ENCODE data around the gene TCEA3. TPM values are rescaled to one million over a fixed set of nuclear protein-coding genes. Genes with fewer than 3 reads are reported as not detected.

The TCEA3 gene
- total RNA-seq, 1 experiment from 2014 or later: 0.37 TPM

DNA sequence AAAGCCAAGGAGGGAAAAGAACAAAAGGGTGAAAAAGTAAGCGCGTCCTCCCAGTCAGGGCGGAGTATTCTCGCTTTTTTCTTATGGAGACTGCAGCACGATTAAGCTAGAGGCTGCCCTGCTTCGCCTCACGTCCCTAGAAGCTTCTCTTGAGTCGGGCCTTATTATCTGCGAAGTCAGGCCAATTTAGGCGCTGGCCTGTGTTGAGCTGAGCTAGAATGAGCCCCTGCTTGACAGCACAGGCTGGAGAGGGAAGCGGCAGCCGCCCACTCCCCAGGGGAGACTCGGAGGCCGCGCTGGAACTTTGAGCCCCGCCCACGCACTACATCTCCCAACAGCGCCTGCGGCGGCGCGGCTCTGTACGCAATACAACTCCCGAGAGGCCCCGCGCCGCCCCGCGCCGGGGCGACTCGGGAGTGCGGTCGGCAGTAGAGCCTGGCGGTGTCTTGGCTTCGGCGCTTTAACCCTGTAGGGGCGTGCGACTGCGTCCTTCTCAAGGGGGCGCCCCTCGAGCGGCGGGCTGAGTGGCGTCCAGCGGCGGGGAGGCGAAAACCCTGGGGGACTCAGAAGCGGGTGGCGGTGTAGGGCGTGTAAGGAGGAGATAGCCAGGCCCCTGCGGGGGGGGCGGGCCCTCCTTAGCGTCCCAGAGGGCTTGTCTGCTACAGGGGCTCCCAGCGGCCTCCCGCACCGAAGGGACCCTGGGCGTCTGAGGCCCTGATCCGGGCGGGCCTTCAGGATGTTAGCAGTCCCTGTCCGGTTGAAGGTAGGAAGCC is 55.8 kb downstream of the TCEA3 start (continued):
- TF ChIP-seq, protein P1, sequence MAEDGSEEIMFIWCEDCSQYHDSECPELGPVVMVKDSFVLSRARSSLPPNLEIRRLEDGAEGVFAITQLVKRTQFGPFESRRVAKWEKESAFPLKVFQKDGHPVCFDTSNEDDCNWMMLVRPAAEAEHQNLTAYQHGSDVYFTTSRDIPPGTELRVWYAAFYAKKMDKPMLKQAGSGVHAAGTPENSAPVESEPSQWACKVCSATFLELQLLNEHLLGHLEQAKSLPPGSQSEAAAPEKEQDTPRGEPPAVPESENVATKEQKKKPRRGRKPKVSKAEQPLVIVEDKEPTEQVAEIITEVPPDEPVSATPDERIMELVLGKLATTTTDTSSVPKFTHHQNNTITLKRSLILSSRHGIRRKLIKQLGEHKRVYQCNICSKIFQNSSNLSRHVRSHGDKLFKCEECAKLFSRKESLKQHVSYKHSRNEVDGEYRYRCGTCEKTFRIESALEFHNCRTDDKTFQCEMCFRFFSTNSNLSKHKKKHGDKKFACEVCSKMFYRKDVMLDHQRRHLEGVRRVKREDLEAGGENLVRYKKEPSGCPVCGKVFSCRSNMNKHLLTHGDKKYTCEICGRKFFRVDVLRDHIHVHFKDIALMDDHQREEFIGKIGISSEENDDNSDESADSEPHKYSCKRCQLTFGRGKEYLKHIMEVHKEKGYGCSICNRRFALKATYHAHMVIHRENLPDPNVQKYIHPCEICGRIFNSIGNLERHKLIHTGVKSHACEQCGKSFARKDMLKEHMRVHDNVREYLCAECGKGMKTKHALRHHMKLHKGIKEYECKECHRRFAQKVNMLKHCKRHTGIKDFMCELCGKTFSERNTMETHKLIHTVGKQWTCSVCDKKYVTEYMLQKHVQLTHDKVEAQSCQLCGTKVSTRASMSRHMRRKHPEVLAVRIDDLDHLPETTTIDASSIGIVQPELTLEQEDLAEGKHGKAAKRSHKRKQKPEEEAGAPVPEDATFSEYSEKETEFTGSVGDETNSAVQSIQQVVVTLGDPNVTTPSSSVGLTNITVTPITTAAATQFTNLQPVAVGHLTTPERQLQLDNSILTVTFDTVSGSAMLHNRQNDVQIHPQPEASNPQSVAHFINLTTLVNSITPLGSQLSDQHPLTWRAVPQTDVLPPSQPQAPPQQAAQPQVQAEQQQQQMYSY (CRISPR knock-in tag; IDR thresholded peaks at IDR 0.05): no peak
- peak; percentile 84; the same call in 1 of the 2 replicates for TF ChIP-seq ZNF232 (CRISPR knock-in tag; IDR thresholded peaks at IDR 0.05)
- peak; percentile 59 for TF ChIP-seq SP1 (CRISPR knock-in tag; conservative IDR thresholded peaks at IDR 0.05)
- TF ChIP-seq, protein P2, sequence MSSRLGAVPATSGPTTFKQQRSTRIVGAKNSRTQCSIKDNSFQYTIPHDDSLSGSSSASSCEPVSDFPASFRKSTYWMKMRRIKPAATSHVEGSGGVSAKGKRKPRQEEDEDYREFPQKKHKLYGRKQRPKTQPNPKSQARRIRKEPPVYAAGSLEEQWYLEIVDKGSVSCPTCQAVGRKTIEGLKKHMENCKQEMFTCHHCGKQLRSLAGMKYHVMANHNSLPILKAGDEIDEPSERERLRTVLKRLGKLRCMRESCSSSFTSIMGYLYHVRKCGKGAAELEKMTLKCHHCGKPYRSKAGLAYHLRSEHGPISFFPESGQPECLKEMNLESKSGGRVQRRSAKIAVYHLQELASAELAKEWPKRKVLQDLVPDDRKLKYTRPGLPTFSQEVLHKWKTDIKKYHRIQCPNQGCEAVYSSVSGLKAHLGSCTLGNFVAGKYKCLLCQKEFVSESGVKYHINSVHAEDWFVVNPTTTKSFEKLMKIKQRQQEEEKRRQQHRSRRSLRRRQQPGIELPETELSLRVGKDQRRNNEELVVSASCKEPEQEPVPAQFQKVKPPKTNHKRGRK (CRISPR knock-in tag; IDR thresholded peaks at IDR 0.05; ENCODE audit: borderline replicate concordance): no peak
- TF ChIP-seq ATF1 (CRISPR knock-in tag; IDR thresholded peaks at IDR 0.05): no peak
- TF ChIP-seq, protein P3, sequence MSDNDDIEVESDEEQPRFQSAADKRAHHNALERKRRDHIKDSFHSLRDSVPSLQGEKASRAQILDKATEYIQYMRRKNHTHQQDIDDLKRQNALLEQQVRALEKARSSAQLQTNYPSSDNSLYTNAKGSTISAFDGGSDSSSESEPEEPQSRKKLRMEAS (CRISPR knock-in tag; IDR thresholded peaks at IDR 0.05): no peak
- no peak for TF ChIP-seq OVOL2 (CRISPR knock-in tag; IDR thresholded peaks at IDR 0.05; ENCODE audit: borderline replicate concordance)
- no peak for TF ChIP-seq CREB1 (CRISPR knock-in tag; IDR thresholded peaks at IDR 0.05)
- TF ChIP-seq, protein P4, sequence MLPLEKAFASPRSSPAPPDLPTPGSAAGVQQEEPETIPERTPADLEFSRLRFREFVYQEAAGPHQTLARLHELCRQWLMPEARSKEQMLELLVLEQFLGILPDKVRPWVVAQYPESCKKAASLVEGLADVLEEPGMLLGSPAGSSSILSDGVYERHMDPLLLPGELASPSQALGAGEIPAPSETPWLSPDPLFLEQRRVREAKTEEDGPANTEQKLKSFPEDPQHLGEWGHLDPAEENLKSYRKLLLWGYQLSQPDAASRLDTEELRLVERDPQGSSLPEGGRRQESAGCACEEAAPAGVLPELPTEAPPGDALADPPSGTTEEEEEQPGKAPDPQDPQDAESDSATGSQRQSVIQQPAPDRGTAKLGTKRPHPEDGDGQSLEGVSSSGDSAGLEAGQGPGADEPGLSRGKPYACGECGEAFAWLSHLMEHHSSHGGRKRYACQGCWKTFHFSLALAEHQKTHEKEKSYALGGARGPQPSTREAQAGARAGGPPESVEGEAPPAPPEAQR (CRISPR knock-in tag; IDR thresholded peaks at IDR 0.05): no peak
- no peak for TF ChIP-seq NFE2L1 (CRISPR knock-in tag; IDR thresholded peaks at IDR 0.05)
- TF ChIP-seq, protein P5, sequence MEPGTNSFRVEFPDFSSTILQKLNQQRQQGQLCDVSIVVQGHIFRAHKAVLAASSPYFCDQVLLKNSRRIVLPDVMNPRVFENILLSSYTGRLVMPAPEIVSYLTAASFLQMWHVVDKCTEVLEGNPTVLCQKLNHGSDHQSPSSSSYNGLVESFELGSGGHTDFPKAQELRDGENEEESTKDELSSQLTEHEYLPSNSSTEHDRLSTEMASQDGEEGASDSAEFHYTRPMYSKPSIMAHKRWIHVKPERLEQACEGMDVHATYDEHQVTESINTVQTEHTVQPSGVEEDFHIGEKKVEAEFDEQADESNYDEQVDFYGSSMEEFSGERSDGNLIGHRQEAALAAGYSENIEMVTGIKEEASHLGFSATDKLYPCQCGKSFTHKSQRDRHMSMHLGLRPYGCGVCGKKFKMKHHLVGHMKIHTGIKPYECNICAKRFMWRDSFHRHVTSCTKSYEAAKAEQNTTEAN (CRISPR knock-in tag; IDR thresholded peaks at IDR 0.05): no peak
- no peak for TF ChIP-seq HMGA2 (CRISPR knock-in tag; IDR thresholded peaks at IDR 0.05)
- TF ChIP-seq, protein P6, sequence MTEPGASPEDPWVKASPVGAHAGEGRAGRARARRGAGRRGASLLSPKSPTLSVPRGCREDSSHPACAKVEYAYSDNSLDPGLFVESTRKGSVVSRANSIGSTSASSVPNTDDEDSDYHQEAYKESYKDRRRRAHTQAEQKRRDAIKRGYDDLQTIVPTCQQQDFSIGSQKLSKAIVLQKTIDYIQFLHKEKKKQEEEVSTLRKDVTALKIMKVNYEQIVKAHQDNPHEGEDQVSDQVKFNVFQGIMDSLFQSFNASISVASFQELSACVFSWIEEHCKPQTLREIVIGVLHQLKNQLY (CRISPR knock-in tag; IDR thresholded peaks at IDR 0.05): no peak
- TF ChIP-seq FOXK1 (CRISPR knock-in tag; IDR thresholded peaks at IDR 0.05): peak; percentile 68
- TF ChIP-seq, protein P7, sequence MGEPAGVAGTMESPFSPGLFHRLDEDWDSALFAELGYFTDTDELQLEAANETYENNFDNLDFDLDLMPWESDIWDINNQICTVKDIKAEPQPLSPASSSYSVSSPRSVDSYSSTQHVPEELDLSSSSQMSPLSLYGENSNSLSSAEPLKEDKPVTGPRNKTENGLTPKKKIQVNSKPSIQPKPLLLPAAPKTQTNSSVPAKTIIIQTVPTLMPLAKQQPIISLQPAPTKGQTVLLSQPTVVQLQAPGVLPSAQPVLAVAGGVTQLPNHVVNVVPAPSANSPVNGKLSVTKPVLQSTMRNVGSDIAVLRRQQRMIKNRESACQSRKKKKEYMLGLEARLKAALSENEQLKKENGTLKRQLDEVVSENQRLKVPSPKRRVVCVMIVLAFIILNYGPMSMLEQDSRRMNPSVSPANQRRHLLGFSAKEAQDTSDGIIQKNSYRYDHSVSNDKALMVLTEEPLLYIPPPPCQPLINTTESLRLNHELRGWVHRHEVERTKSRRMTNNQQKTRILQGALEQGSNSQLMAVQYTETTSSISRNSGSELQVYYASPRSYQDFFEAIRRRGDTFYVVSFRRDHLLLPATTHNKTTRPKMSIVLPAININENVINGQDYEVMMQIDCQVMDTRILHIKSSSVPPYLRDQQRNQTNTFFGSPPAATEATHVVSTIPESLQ (CRISPR knock-in tag; IDR thresholded peaks at IDR 0.05): no peak
- TF ChIP-seq, protein P8, sequence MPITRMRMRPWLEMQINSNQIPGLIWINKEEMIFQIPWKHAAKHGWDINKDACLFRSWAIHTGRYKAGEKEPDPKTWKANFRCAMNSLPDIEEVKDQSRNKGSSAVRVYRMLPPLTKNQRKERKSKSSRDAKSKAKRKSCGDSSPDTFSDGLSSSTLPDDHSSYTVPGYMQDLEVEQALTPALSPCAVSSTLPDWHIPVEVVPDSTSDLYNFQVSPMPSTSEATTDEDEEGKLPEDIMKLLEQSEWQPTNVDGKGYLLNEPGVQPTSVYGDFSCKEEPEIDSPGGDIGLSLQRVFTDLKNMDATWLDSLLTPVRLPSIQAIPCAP (CRISPR knock-in tag; IDR thresholded peaks at IDR 0.05): no peak
- TF ChIP-seq SOX15 (CRISPR knock-in tag; IDR thresholded peaks at IDR 0.05): no peak
- TF ChIP-seq, protein P9, sequence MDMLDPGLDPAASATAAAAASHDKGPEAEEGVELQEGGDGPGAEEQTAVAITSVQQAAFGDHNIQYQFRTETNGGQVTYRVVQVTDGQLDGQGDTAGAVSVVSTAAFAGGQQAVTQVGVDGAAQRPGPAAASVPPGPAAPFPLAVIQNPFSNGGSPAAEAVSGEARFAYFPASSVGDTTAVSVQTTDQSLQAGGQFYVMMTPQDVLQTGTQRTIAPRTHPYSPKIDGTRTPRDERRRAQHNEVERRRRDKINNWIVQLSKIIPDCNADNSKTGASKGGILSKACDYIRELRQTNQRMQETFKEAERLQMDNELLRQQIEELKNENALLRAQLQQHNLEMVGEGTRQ (CRISPR knock-in tag; IDR thresholded peaks at IDR 0.05): no peak
- no peak for TF ChIP-seq ZNF138 (CRISPR knock-in tag; conservative IDR thresholded peaks at IDR 0.05)
- TF ChIP-seq TEAD1 (CRISPR knock-in tag; IDR thresholded peaks at IDR 0.05): no peak
- TF ChIP-seq, protein P10, sequence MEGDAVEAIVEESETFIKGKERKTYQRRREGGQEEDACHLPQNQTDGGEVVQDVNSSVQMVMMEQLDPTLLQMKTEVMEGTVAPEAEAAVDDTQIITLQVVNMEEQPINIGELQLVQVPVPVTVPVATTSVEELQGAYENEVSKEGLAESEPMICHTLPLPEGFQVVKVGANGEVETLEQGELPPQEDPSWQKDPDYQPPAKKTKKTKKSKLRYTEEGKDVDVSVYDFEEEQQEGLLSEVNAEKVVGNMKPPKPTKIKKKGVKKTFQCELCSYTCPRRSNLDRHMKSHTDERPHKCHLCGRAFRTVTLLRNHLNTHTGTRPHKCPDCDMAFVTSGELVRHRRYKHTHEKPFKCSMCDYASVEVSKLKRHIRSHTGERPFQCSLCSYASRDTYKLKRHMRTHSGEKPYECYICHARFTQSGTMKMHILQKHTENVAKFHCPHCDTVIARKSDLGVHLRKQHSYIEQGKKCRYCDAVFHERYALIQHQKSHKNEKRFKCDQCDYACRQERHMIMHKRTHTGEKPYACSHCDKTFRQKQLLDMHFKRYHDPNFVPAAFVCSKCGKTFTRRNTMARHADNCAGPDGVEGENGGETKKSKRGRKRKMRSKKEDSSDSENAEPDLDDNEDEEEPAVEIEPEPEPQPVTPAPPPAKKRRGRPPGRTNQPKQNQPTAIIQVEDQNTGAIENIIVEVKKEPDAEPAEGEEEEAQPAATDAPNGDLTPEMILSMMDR (IDR thresholded peaks at IDR 0.05): no peak
- no peak for TF ChIP-seq NR2C2 (CRISPR knock-in tag; IDR thresholded peaks at IDR 0.05)
- TF ChIP-seq, protein P11, sequence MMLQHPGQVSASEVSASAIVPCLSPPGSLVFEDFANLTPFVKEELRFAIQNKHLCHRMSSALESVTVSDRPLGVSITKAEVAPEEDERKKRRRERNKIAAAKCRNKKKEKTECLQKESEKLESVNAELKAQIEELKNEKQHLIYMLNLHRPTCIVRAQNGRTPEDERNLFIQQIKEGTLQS (CRISPR knock-in tag; conservative IDR thresholded peaks at IDR 0.05): no peak
- TF ChIP-seq ESRRA (CRISPR knock-in tag; IDR thresholded peaks at IDR 0.05; ENCODE audit: borderline replicate concordance): no peak
